Nephron progenitor cell (in vitro differentiated cells): Measurements from ENCODE around the gene MOK.
A peak's percentile ranks its signal among the peaks of the same experiment; 100 is the strongest.

Experiments
- DNase-seq: peaks from one replicate; pipeline ENCODE4 v3.0.0; 2021
- H3K27ac Mint-ChIP-seq: 2 replicates; pipeline ENCODE4 v1.8.0; 2021; ENCODE audit warnings: mild to moderate bottlenecking, moderate library complexity, mixed read lengths
- H3K27me3 Mint-ChIP-seq: 2 replicates; pipeline ENCODE4 v1.8.0; 2021; ENCODE audit warnings: mild to moderate bottlenecking, low read depth, mixed read lengths; ENCODE audit not compliant: poor library complexity
- H3K36me3 Mint-ChIP-seq: 2 replicates; pipeline ENCODE4 v1.8.0; 2021; ENCODE audit warnings: low read depth, mixed read lengths
- H3K4me1 Mint-ChIP-seq: 2 replicates; pipeline ENCODE4 v1.8.0; 2021; ENCODE audit warnings: mixed read lengths
- H3K4me3 Mint-ChIP-seq: 2 replicates; pipeline ENCODE4 v1.8.0; 2021; ENCODE audit warnings: mild to moderate bottlenecking, moderate library complexity, mixed read lengths
- H3K9me3 Mint-ChIP-seq: 2 replicates; pipeline ENCODE4 v1.8.0; 2021; ENCODE audit warnings: mild to moderate bottlenecking, moderate library complexity, mixed read lengths
- CTCF ChIP-seq: fragments of 200-600 bp; sonication (generic); IDR thresholded peaks from 2 replicates; pipeline ENCODE4 v1.5.0; 2021; ENCODE audit warnings: antibody characterized with exemption

Gene MOK

DNA sequence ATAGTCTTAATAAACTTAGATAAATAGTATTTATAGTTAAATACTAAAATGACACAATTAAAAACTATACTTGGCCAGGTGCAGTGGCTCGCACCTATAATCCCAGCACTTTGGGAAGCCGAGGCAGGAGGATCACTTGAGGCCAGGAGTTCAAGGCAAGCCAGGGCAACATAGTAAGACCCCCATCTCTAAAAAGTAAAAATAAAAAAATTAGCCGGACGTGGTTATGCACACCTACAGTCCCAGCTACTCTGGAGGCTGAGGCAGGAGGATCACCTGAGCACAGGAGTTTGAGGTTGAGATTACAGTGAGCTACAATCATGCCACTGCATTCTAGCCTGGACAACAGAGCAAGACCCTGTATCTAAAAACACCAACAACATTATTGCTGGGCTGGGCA, 41.7 kb upstream of the MOK start:
- Mint-ChIP-seq H3K27me3 (peaks cover 4% of the 10 kb centered on the region), H3K36me3 (peaks cover 63% of the 10 kb centered on the region), H3K27ac (no peak overlapping the region), H3K4me3 (no peak overlapping the region), H3K4me1 (no peaks in the 10 kb centered on the region), H3K9me3 (no peaks in the 10 kb centered on the region)
- no peak for DNase-seq
- no peak for TF ChIP-seq CTCF

- Mint-ChIP-seq H3K27ac (no peak overlapping the region), H3K4me3 (no peak overlapping the region), H3K27me3 (no peaks in the 10 kb centered on the region), H3K36me3 (peaks cover 61% of the 10 kb centered on the region), H3K4me1 (no peaks in the 10 kb centered on the region), H3K9me3 (no peaks in the 10 kb centered on the region)
- DNase-seq, result no peak
- TF ChIP-seq CTCF, result no peak
Observed at GRCh38 chr14:102345232-102345631, 40.3 kb upstream of the MOK start.

GRCh38 chr14:102344485-102344884, 39.5 kb upstream of the MOK start:
- no peaks in the 10 kb centered on the region for H3K9me3 Mint-ChIP-seq
- no peaks in the 10 kb centered on the region for H3K27me3 Mint-ChIP-seq
- no peak overlapping the region for H3K4me3 Mint-ChIP-seq
- no peak for DNase-seq
- peak overlapping the region; percentile 70 for H3K27ac Mint-ChIP-seq
- peaks cover 54% of the 10 kb centered on the region for H3K36me3 Mint-ChIP-seq
- no peak for TF ChIP-seq CTCF
- H3K4me1 Mint-ChIP-seq, result no peaks in the 10 kb centered on the region

GRCh38 chr14:102344084-102344483, 39.1 kb upstream of the MOK start:
- Mint-ChIP-seq H3K27me3 (no peaks in the 10 kb centered on the region), H3K4me1 (no peaks in the 10 kb centered on the region), H3K27ac (peak overlapping the region; percentile 70), H3K4me3 (no peak overlapping the region), H3K36me3 (peaks cover 50% of the 10 kb centered on the region), H3K9me3 (no peaks in the 10 kb centered on the region)
- DNase-seq, result no peak
- TF ChIP-seq CTCF, result no peak

DNA sequence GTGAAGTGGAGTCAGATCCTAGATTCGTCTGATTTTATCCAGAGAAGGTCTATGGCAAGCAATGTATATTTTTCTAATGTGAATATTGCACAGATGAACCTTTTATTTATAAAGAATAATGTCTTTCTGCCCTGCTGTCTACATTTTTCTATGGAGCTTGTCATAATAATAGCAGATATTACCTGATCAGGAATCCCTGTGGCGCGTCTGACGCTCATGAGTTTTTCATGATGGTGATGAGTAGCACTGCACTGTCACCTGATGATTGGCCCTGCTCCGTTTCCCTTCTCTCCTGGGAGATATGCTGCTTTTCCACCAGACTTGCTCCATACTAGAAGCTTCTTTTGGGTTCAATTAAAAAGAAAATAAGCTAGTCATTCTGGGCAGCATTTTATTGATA, 37.3 kb upstream of the MOK start:
- H3K36me3 Mint-ChIP-seq, result peaks cover 49% of the 10 kb centered on the region
- H3K4me1 Mint-ChIP-seq, result no peaks in the 10 kb centered on the region

More for the DNA sequence above, 37.3 kb upstream of the MOK start:
- no peak for DNase-seq
- no peak for TF ChIP-seq CTCF
- Mint-ChIP-seq H3K9me3 (no peaks in the 10 kb centered on the region), H3K4me3 (no peak overlapping the region), H3K27me3 (no peaks in the 10 kb centered on the region), H3K27ac (no peak overlapping the region)
